Hematopoietic multipotent progenitor cell (in vitro differentiated cells): ENCODE measurements around the gene MEIS1. TPM values are rescaled to one million over a fixed set of nuclear protein-coding genes. Genes with fewer than 3 reads are reported as not detected.

ENCODE experiments used
- DNase-seq, 3 donors: peaks; one replicate each; pipeline ENCODE4 v3.0.0-alpha.2; 2011 to 2015; ENCODE audit warnings: low read depth in 2 of 3, low spot score in 2 of 3
- total RNA-seq: library from RNA; depleted of rRNA; stranded (reverse); fragments of >200 nt; gene quantifications from one replicate; pipeline ENCODE4 v1.2.3, GENCODE V29; 2012

MEIS1 gene
- total RNA-seq, 1 donor = 96.9 TPM

DNA sequence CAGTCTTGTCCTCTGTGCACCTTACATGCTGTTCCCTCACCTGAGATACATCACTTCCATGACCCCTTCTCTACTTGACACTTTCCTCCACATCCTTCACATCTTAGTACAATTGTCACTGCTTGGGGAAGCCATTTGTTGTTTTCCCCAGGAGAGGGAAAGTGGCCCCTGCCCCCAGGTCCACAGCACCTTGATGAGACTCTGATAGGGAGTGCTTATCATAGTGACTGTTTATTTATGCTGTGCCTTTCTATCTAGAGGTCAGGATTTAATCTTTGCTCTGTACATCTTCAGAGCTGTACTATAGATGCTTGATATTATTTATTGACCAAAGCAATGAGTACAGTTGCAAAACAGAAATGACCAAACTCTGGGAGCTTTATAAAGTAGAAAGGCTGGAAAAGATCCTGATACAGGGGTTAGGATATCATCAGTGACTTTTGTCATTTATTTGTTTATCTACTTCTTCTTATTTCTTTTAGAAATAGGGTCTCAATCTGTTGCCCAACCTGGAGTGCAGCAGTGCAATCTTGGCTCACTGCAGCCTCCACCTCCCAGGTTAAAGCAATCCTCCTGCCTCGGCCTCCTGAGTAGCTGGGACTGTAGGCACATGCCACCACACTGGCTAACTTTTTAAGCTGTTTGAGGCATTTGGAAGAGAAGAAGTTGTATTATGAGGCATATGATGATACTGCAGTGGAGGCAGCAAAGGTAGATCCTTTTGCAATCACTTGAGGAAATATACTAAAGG, 94.2 kb downstream of the MEIS1 start:
- no peak for DNase-seq

DNA sequence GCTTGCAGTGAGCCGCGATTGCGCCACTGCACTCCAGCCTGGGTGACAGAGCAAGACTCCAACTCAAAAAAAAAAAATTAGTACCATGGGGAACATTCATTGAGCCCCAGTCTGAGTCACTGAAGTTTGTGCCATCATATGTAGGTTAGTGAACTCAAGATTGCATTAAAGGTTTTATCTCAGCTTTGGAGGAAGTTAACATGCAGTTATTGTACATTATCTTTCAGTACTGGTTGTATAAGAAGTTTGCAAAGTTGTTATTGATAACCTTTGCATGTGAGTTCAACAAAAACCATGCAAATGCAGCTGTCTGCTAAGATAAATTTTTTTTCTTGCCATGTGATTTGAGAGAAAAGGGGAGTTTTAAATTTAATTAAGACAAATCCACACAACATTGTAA, 95.7 kb downstream of the MEIS1 start:
- peak in 1 of 3 donors; percentile 29 for DNase-seq

DNA sequence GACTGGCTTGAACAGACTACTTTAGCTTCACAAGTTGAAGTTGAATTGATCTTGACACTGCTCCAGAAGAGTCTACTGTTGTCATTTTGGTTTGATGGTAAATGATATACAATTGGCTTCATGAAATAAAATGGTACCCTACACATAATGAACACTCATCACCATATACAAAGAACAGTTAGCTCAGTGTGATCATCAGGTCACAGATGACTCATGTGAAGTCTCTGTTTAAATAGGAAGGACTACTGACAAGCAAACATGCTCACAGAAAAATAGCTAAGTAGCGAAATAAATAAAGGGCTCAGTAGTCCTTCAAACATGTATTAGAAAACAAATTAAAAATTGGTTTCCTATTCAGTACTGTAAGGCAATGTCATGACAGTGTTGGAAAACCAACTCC, 96.2 kb downstream of the MEIS1 start:
- DNase-seq = no peak

DNA sequence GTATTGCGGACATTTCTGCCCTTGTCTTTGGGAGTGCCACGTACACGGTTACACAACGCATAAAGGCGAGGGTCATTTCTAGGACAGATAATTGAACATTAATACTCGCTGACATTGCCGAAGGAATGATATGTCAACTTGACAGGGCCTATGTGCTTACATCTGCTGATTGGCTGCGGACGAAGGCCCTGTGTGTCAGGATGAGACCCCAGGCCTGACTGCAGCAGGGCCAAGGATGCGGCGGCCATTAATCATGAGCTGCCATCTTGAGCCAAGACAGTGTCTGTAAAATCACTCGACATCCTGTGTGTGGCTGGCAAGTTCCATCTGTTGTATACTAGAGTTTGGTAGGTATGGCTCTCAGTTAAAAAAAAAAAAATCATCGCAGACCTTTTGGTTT, 96.6 kb downstream of the MEIS1 start:
- DNase-seq = no peak

DNA sequence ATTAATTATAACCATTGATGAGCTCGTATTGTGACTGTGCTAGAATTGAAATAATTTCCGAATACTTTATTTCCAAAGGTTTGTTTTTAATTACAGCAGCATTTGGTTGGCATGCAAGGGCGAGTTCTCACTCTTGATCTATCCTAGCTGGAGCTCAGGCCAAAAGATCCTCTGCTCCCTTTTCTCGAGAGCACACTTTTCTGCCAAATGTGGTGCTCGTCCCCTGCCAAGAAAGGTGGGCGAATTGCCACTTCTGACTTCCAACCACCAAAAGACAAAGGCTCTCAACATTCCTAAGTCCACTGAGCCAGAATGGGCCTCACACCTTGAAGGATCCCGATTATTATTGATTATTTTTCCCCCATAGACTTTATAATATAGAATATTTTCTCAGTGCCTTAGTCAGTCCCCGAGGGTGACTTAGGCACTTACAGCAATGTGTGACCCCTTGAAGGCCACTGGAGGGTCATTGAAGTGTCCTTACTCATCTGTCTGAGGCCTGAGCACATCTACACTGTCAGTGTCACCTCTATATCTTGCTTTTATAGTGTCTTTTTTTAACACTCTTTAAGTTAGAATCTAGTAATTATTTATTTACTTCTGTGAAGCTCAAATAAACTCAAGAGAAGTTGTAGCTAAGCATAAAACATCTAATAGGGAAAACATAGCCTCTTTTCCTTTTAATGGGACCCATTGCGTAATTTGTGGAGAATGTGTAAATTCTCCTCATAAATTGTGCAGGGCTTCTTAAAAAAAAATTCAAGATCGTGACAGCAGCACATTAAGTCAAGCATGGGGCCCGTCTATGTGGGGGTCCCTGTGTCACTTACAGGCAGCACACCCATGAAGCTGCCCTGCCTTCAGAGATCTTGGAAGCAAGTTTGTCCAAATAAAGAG, 98.3 kb downstream of the MEIS1 start:
- no peak for DNase-seq

DNA sequence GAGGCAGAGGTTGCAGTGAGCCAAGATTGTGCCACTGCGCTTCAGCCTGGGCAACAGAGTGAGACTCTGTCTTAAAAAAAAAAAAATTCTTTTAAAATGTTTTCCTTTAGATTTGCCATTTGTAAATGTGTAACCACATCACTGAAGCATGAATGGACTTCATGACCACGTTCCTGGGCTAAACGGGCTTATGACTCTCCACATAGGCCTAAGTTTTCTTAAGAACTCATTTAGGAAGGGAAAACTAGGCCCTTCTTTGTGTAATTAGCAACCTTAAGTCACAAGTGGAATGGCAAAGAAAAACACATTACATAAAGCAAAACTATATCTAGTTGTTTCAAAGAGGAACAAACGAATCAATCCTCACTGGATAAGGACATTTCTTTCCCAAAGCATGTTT, 99.5 kb downstream of the MEIS1 start:
- no peak for DNase-seq

DNA sequence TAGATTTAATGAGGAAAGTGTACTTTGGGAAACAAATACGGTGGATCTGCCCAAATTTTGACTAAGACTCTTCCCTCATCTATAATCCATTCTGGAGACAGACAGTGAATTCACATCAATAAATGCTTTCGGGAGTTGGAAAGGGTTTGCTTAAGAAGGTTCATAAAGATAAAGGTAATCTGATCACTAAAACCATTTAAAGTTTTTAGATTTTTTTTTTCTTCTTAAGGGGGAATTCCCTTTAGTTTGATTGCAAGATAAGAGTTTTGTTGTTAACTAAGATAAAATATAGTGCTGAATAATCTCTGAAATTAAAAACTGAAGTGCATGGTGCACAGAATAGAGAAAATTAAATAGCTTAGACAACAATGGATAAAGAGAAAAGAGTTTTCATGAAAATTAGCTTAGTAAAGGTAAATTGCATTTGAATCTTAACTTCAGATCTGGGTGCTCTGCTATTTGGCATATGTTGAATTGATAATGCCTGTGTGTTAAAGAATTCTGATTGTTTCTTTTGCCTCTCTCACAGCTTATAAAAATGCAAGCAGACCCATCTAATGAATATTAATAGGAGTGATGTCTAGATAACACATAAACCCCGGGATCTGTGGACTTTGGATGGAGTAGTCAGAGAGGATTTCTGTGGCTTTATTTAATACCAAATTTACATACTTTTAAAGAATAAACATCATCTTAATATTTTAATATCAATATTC, 100.8 kb downstream of the MEIS1 start:
- no peak for DNase-seq

DNA sequence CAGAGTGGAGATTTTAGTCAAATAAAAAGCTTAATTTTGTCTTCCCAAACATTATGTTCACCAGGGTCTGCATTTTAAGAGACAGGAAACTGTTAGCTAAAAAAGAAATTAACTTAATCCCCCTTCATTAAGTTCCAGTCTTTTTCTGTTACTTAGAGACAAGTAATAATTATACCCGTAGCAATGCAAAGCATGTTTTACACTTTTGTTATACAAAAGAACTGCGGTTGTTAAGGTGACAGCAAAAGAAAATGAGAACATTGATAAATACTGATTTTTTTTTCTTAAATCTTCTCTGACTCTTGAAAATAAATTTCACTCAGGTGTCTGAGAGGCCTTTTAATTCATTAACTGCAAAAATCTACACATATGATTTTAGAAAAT, 101.4 kb downstream of the MEIS1 start:
- no peak for DNase-seq

DNA sequence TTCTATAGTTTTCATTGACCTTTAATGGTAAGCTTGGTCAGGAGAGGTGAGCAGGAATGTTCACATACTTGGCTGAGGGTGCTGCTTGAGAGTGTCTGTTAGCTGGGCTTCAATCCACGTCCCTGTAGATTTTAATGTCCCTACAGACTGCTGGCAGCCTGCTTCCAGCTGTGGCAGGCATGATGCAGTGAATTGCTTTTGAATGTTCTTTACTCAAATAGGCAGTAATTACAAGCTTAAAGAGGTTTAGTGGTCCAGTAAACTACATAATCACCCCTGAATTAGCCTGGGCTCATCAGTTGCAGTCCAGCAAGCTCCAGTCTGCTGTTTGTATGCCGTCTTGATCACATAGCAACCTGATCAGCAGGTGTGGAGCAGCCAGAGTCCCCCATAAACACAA, 102.1 kb downstream of the MEIS1 start:
- no peak for DNase-seq

DNA sequence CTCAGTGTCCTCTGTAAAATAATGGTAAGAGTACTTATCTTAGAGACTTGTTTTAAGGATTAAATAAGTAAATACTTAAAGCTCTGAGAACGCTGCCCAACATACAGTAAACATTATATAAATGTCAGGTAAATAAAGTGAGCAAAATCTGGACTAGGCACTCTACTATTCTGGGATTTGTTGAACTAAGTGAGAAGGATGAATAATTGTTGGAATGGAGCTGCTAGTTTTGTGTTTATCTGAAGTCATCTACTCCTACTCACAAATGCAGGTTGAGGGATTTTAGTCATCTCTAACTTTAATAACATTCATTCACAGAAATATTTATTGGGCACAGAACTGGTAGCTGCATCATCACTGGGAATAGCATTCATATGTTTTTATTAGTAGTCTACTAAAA, 103.4 kb downstream of the MEIS1 start:
- no peak for DNase-seq

DNA sequence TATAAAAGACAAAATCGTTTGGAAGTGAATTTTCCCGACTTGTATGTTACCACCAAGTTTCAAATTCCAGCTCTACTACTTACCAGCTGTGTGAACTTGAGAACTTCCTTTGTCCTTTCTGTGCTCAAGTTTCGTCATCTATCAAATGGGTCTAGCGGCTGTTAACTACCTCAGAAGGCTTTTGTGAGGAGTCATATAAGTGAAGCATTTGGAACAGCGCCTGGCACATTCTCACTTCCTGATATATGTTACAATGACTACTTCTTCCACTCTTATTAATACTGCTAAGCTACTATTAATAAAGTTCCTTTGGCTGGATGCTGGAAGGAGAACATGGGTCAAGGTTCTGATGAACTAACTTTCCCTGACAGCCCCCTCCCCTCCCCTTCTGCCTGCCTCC, 104.5 kb downstream of the MEIS1 start:
- no peak for DNase-seq

DNA sequence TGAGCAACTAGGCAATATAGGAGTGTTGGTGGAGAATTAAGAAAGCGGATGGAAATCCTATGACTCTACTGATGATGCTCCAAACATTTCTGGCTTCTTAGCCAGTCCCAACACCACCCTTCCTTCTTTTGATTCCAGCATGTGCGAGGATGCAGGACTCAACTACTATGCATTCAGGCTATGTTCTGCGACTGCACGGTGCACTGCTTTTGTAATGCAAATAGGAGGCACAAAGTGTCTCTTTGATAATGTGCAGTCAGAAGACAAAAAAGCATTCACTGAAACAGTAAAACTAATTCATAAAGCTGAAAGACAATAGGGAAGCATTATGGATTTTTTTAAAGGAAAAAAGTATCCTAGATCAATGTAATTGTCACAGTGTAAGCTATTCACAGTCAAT, 106.7 kb downstream of the MEIS1 start:
- DNase-seq = no peak

DNA sequence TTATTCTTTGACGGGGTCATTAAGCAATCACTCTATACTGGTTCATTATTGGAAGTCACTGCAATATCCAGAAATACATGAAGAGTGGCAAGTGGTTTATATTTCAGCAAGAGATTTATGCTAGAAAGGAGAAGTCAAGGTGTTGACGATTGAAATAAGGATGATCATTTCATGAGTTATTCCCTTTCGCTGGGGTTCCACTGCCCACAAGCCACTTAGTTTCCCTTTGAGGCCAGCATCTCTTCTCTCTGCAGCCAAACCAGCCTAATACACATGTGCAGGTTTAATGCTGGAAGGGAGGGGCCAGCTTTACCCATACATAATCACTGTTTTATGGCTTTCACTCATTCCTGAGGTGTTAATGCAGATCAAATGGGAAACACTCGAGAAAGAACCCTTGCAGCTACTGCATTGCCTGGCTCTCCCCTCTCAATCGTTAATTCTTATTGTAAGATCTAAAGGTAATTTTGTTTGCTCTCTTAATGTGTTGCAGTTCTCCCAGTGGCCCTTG, 108.4 kb downstream of the MEIS1 start:
- peak in 1 of 3 donors; percentile 41 for DNase-seq

DNA sequence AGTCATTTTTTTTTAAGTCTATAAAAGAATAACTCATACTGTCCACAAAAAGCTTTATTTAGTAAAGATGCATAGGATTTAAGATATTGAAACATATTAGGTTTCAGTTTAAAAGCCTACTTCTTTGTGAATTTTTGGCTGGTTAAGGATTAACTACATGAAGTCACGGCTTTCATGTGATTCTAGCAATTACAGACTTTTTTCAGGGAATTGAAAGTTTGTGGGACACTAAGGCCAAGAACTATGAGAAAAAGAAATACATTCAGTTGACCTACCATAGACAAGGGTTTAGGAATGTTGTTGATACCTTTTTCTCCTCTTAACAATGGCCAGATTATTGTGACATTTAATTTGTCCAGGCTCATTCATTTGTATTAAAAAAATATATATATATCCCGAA, 109.3 kb downstream of the MEIS1 start:
- no peak for DNase-seq

DNA sequence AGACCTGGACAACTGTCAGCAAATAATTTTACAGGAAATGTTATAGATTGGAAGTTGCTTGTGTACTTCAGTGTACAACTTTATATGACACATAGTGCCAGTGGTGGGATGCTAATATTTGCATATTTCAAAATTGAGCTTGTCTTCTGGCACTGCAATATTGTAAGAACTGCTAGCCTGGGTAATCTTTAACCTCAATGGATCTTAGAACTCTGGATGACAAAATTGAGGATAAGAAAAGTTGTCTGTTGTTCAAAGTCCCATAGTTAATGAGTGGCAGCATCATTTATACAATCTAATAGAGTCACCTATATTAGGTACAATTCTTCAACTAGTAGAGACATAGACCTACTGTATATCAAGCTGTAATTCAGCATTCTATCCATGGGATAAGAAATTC, 110.3 kb downstream of the MEIS1 start:
- no peak for DNase-seq

DNA sequence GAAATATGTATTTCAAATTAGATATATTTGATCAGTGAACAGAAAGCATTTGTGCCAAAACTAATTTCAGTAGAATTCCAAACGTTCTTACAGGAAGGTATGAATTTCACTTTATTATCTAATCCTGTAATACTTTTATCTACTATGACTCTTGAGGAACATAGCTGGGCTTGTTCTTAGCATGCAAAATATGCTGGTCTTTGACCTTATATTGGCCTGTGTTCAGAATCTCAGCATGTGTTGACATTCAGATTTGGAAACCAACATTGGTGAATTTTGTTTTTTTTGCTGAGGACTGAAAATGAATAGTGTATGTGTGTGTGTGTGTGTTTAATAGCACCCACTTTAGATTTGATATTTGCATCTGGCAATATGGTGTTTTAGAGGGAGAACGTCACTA, 112.2 kb downstream of the MEIS1 start:
- DNase-seq = no peak

DNA sequence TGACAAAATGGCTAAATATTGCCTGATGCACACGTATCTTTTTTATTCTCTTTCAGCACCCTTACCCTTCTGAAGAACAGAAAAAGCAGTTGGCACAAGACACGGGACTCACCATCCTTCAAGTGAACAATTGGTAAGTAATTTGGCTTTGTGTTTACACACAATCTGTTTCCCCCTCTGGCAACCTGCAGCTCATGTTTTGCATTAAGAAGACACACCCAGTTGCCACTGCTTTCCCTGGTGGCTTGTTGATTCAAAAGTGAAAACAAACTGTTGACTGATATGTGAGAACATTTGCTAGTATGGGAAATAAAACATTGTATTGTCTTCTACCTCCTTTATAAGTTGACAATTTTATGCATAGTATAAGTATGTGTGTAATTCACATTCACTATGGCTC, 113.0 kb downstream of the MEIS1 start:
- DNase-seq = no peak

DNA sequence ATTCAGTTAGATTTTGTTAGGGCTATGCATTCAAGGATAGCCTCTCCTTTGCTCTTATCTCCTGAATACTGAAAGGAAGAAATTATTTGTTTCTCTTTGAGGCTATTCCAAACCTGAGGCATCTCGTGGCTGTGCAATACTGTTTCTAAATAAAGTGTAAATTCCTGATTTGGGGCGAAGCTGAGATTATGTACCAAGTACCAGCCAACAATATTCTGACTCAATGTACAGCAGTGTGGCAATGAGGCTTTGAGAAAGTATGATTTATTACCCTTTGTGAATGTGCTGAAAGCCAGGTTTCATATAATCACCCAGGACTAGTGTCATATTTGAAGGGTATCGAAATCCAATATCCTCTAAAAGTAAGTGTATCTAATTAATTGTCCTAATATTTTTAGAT, 113.5 kb downstream of the MEIS1 start:
- DNase-seq = no peak

DNA sequence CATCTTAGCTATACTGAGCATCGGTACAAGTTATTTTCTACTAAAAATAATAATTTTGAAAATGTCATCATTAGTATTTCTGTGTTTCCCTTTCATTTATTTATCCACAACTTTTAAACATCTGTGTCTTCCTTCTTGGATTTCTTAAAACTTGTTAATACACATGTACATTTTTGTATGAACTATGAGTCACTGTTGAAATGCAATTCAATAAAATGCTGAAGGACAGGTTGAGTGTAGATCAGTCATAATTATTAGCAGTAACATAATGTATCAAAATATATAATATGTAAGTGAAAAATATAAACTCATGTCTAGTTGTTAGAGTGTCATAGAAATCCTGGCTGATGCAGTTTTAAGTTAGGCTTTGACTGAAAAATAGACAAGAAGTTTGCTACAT, 115.9 kb downstream of the MEIS1 start:
- no peak for DNase-seq

DNA sequence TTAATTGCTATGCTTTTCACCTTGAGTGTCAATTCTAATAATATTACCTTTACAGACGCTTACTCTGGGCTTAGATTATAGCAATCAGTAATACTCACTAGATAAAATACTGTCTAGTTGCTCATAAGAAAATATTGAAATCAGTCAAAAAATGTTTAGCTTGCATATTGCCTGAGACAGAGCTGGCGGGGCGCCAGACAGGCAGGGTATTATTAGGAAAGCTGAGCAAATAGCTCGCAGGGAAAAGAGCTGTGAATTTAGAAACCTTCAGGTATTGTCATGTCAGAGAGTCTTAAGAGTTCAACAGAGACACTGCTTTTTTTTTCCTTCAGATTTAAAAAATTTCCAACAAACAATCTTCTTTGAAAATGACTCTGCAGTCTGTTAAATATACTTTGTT, 118.4 kb downstream of the MEIS1 start:
- no peak for DNase-seq

DNA sequence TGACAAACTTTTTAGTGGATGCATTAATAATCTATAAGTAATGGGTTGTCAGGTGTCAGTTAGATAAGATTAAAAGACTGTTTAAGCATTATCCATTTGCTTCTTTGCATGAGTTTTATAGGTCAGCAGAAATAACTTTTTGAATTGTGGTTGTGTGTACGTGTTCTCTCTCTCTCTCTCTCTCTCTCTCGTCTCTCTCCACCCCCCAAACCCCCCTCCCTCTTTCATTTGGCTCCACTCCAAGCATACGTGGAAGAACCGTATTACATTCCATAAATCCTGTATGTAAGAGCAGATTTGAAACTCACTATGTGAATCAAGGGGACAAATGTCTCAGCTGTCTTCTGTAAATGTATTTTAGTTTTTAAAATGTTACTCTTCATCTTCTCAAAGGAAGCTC, 120.2 kb downstream of the MEIS1 start:
- peak in 2 of 3 donors; percentile 50 to 74 for DNase-seq
